NK-92 (cell line): ENCODE results near the gene KIF2C.
"Not testable (repeated sequence)": the region's sequence is repeated elsewhere in the genome, so short reads cannot be mapped to it uniquely, and the experiment has no call there.

ENCODE experiments used
- DNase-seq: peaks from one replicate; lab custom pipeline; 2025; ENCODE audit not compliant: unreplicated experiment; lab: John Stamatoyannopoulos, UW

The KIF2C gene

GRCh38 chr1:44792736-44793502 is 53.3 kb downstream of the KIF2C start:
- no peak for DNase-seq

DNA sequence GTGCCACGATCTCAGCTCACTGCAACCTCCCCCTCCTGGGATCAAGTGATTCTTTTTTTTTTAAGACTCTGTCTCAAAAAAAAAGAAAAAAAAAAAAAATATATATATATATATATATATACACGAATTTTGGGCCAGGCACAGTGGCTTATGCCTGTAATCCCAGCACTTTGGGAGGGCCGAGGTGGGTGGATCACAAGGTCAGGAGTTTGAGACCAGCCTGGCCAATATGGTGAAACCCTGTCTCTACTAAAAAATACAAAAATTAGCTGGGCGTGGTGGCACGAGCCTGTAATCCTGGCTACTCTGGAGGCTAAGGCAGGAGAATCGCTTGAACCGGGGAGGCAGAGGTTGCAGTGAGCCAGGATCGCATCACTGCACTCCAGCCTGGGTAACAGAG is 58.2 kb downstream of the KIF2C start:
- DNase-seq: not testable (repeated sequence)

- no peak for DNase-seq
Measured at GRCh38 chr1:44798481-44799365, 59.1 kb downstream of the KIF2C start.

GRCh38 chr1:44799770-44800584 is 60.3 kb downstream of the KIF2C start, which contains the start of gene PLK3:
TSS of gene PLK3 (plus strand) at chr1:44800377. CDS start at chr1:44800464, 87 bp downstream.
- peak; percentile 94 for DNase-seq

DNA sequence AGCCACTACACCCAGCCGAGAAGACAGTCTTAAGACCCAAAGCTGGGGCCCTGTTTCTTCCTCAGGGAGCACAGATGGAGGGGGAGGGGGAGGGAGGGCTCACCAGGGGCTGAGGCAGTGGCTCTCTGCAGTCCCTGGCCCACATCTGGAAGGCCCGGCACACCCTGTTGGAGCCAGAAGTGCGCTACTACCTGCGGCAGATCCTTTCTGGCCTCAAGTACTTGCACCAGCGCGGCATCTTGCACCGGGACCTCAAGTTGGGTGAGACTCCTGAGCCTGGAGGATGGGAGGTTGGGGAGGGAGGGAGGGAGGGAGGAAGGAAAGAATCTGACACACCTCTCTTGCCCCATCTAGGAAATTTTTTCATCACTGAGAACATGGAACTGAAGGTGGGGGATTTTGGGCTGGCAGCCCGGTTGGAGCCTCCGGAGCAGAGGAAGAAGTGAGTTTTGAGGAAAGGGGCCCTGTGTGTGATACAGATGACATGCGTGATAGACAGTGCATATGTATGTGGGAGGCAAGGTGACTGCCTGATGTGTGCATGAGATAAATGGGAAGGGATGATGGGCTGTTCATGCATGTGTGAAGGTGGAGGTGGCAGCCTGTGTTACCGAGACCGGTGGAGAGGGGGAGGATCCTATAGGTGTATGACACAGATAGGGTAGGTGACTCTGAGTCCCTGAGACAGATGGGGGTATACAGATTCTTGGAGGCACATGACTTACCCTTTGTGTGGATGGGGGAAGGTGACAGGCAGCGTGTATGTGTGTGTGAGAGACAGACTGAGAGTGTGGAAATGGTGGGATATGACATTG is 62.1 kb downstream of the KIF2C start:
- DNase-seq: no peak

DNA sequence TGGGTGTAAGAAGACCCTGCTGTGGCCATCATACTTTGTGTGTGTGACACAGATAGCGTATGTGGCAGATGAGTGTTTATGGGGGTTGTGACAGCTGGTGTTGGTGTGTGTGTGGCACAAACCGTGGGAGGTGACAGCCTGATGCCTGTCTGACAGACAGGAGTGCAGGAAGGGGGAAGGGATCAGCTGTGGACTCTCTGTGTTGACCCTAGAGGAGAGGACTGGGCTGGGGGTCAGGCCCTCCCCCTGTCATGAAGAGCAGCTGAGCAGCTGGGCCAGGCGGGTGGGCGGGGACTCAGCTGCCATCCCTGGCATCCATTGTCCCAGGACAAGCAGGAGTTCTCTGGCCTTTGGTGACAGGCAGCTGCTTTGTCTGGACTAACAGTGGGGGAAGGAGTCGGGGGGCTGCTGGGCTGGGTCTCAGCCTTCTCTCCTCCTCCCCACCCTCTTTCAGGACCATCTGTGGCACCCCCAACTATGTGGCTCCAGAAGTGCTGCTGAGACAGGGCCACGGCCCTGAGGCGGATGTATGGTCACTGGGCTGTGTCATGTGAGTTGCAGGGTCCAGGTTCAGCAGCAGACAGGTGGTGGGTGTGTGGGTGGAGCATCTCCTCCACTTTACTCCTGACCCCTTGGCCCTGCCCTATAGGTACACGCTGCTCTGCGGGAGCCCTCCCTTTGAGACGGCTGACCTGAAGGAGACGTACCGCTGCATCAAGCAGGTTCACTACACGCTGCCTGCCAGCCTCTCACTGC is 62.8 kb downstream of the KIF2C start:
- DNase-seq: no peak

DNA sequence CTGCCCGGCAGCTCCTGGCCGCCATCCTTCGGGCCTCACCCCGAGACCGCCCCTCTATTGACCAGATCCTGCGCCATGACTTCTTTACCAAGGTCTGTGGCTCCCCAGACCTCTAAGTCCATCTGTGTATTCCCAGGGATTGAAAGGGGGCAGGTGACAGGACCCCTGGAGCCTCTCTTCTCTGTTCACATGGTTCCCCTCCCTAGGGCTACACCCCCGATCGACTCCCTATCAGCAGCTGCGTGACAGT is 63.4 kb downstream of the KIF2C start:
- DNase-seq: no peak

GRCh38 chr1:44803312-44804095 is 63.9 kb downstream of the KIF2C start:
- DNase-seq: no peak

GRCh38 chr1:44805311-44806024 is 65.8 kb downstream of the KIF2C start:
- no peak for DNase-seq

GRCh38 chr1:44806025-44806703 is 66.5 kb downstream of the KIF2C start:
- DNase-seq: no peak

DNA sequence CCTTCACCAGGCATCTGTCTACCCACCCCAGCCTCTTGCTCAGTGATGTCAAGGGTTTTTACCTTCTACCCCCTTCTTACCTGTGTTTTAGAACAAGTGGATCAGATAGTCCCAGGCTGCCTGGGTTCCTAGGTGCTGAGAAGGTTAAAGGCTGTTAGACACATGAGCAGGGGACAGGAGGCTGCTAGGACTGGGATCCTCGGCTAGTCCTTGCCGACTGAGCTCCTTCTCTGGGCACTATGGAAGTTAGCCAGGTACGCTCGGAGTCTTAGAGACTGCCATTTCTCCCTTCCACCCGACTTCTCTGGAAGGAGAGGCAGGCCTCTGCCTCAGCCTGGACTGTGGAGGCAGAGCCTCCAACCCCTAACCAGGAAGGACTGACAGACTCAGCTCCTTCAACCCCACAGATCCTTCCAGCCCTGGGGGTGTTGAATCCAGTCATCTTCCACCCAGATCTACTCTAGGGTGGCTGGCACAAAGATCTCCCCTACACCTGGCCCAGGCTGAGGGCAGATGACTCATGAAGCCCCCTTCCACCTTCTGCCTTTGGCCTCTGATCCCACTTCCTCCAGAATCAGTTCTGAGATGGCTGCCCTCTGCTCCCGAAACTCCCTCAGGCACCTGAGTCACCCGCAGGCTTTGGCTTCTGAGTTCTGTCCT is 67.2 kb downstream of the KIF2C start, which contains the start of gene DYNLT4:
DYNLT4 (minus strand) TSS at position 648 of the 660 bp plus-strand sequence. CDS start 683 bp downstream, outside the sequence.
- DNase-seq: no peak

DNA sequence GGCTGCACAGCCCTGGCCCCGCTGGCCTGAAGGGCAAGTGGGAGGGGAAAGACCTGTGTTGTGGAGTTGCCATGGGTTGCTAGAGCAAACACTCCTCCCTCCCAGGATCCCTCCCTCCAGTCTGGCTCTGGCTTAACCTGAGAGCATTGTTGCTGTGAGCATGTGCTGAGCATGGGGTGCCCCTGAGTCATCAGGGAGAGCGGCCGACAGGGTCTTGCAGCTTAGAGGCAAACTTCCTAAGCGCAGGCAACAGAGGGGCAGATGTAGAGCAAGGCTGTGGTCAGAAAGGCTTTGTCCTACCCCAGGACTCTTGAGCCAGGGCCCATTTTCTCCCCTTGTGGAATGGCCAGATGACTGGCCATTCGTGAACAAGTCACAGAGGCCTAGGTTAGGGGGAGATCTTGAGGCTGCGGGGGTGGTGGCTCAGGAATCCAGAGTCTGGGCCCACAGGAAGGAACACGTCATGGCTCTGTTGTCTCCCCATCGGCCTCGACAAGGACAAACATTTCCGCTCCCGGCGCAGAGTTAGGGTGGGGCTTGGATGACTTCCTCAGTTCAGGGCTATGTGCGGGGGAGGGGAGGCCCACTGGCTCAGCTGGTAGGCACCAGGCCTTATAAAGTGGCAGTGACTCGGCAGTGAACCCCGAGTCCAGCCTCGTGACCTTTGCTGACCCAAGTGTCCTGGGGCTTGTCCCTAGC is 67.9 kb downstream of the KIF2C start:
- no peak for DNase-seq

- no peak for DNase-seq
Measured at GRCh38 chr1:44808063-44808937, 68.7 kb downstream of the KIF2C start, which contains the start of gene BTBD19. TSS of gene BTBD19 (plus strand) at chr1:44808523. CDS start at chr1:44808821, 298 bp downstream.

- no peak for DNase-seq
Measured at GRCh38 chr1:44808938-44809917, 69.6 kb downstream of the KIF2C start.
